Astrocyte of the spinal cord (primary cell): ENCODE data around the gene CYTH4.
A peak's percentile ranks its signal among the peaks of the same experiment; 100 is the strongest.

ENCODE experiments used
- DNase-seq: peaks from one replicate; pipeline ENCODE4 v3.0.0; 2011; ENCODE audit warnings: low read depth, low spot score
- H3K4me3 ChIP-seq: 2 replicates; pipeline ENCODE4 v1.5.1; 2011; ENCODE audit warnings: low read depth, mild to moderate bottlenecking, low read length, moderate library complexity
- CTCF ChIP-seq: IDR thresholded peaks from 2 replicates; pipeline ENCODE4 v1.5.1; 2012; ENCODE audit warnings: low read depth, mild to moderate bottlenecking, low read length, inconsistent platforms
- in situ Hi-C: cut with HindIII; loops from 2 replicates; pipeline ENCODE4 v1.10.0; 2017; ENCODE audit warnings: low sequenced_read_pairs

Gene CYTH4

GRCh38 chr22:37254209-37254866, 28.0 kb upstream of the CYTH4 start:
- in situ Hi-C loops, result no loop called here
- H3K4me3 ChIP-seq, result no peak overlapping the region
- peak; percentile 73 for DNase-seq
- no peak for TF ChIP-seq CTCF

- no peak overlapping the region for H3K4me3 ChIP-seq
- in situ Hi-C loops, result no loop called here
- peak; percentile 34 for DNase-seq
Measured at GRCh38 chr22:37254867-37255233, 27.5 kb upstream of the CYTH4 start.

GRCh38 chr22:37255558-37256006, 26.7 kb upstream of the CYTH4 start:
- no peak overlapping the region for H3K4me3 ChIP-seq
- DNase-seq, result no peak
- TF ChIP-seq CTCF, result no peak
- in situ Hi-C loops, result no loop called here

More at GRCh38 chr22:37254867-37255233, 27.5 kb upstream of the CYTH4 start:
- no peak for TF ChIP-seq CTCF

GRCh38 chr22:37256075-37256726, 26.1 kb upstream of the CYTH4 start:
- no peak for TF ChIP-seq CTCF
- in situ Hi-C loops, result no loop called here
- no peak for DNase-seq
- H3K4me3 ChIP-seq, result no peak overlapping the region

GRCh38 chr22:37258005-37258752, 24.1 kb upstream of the CYTH4 start:
- in situ Hi-C loops, result no loop called here
- no peak for DNase-seq
- no peak overlapping the region for H3K4me3 ChIP-seq
- TF ChIP-seq CTCF, result no peak

GRCh38 chr22:37258753-37259401, 23.4 kb upstream of the CYTH4 start:
- no peak for TF ChIP-seq CTCF
- no peak for DNase-seq
- H3K4me3 ChIP-seq, result no peak overlapping the region
- in situ Hi-C loops, result no loop called here
